Right lobe of liver (tissue), 6 donors: ENCODE results near the gene TMEM203. TPM values are rescaled to one million over a fixed set of nuclear protein-coding genes. Genes with fewer than 3 reads are reported as not detected.

Experiments
- ATAC-seq, 4 donors: fragments of 200-7000 bp; cut with Tn5 transposase; one replicate each; pipeline ENCODE4 v1.9.1; 2020; ENCODE audit warnings: mild to moderate bottlenecking in 4 of 4, moderate library complexity in 4 of 4
- DNase-seq, 3 donors: peaks; one replicate each; pipeline ENCODE4 v3.0.0-alpha.2; 2020
- H3K27ac ChIP-seq, 3 donors: fragments of 200-600 bp; one replicate each; pipeline ENCODE4 v1.8.0; 2022
- H3K27me3 ChIP-seq, 2 donors: fragments of 200-600 bp; one replicate each; pipeline ENCODE4 v1.8.0; 2022
- H3K36me3 ChIP-seq, 4 donors: fragments of 200-600 bp; sonication (generic) in 1 of 4; one replicate each; pipeline versions ENCODE4 v1.5.1 to v1.8.0; 2017 to 2022; ENCODE audit warnings: control low read depth in 1 of 4
- H3K4me1 ChIP-seq, 4 donors: fragments of 200-600 bp; sonication (generic) in 1 of 4; one replicate each; pipeline versions ENCODE4 v1.5.1 to v1.8.0; 2017 to 2022; ENCODE audit warnings: control low read depth in 1 of 4
- H3K4me3 ChIP-seq, 3 donors: fragments of 200-600 bp; one replicate each; pipeline ENCODE4 v1.8.0; 2022
- H3K9me3 ChIP-seq, 4 donors: fragments of 200-600 bp; sonication (generic) in 1 of 4; one replicate each; pipeline versions ENCODE4 v1.5.1 to v1.8.0; 2017 to 2022; ENCODE audit warnings: control low read depth in 1 of 4
- CTCF ChIP-seq, 4 donors: fragments of 200-600 bp in 3 of 4; fragments of 450-650 bp in 1 of 4; IDR thresholded peaks; one replicate each; pipeline versions ENCODE4 v1.5.1 to v1.8.0; 2016 to 2022; ENCODE audit warnings: antibody characterized with exemption in 4 of 4, mild to moderate bottlenecking in 2 of 4
- POLR2A ChIP-seq: fragments of 450-650 bp; IDR thresholded peaks from one replicate; pipeline ENCODE4 v1.6.1; 2017; ENCODE audit warnings: antibody characterized with exemption, mild to moderate bottlenecking
- WGBS: methylation state at CpG from one replicate; pipeline ENCODE4 v1.1.6; 2018; ENCODE audit warnings: low coverage, low lambda C conversion rate; ENCODE audit not compliant: insufficient coverage; ENCODE audit errors: missing lambda C conversion rate; 5-methylcytosine and 5-hydroxymethylcytosine counted together
- intact Hi-C, 2 donors: fragments of 100-400 bp; cut with DNase I; formaldehyde crosslinking; loops; one replicate each; pipeline versions ENCODE4 v1.11.2 to v1.14.1; 2022
- total RNA-seq, 6 experiments: library from RNA; depleted of rRNA in 2 of 6; stranded (reverse); fragments of >200 nt in 2 of 6; fragmentation: NEBNext Ultra II Directional in 3 of 6; extraction: Animal tissue kit (Norgen Biotek cat#: 25700) in 3 of 6; gene quantifications; one replicate each; pipeline versions ENCODE4 v1.1.0 to v1.2.4, GENCODE V29; 2016 to 2023
- donor health status: DM: no; HTN: yes; CAD: no.
- donor health status: DM: no; HTN: no; CAD: no.
- donor health status: DM: no; HTN: no; CAD: no.
- donor health status: DM: no; HTN: yes; CAD: no.
- donor health status: DM: no; HTN: yes; CAD: no.

TMEM203 gene
- total RNA-seq, 6 experiments from 2014 or later: 17.7 to 28.0 (median 23.9) TPM

- intact Hi-C loops: no loop called here
- Histone ChIP-seq H3K27me3 (no peaks in the 10 kb centered on the region), H3K4me3 (peak within 1 kb of the TSS; percentile 76 to 87 (median 85)), H3K4me1 (peaks cover 0 to 17% (median 5%) of the 10 kb centered on the region in 4 donors), H3K27ac (peak within 1 kb of the TSS; percentile 54 to 72 (median 65)), H3K9me3 (no peaks in the 10 kb centered on the region), H3K36me3 (no peaks in the 10 kb centered on the region)
- DNase-seq: no peak
- ATAC-seq: peak; percentile 1 to 7 (median 3)
- 7% methylated on average over 15 of the region's 88 CpGs for WGBS
- no peak for TF ChIP-seq POLR2A
- no peak for TF ChIP-seq CTCF (IDR thresholded peaks at IDR 0.05)
These were observed 17.0 kb upstream of the TMEM203 start, which contains the start of gene RNF208 for GRCh38 chr9:137222190-137223077. RNF208 (minus strand) TSS chr9:137222240; CDS start chr9:137221212, 1,028 bp downstream.

- no peaks in the 10 kb centered on the region for H3K36me3 ChIP-seq
- DNase-seq (peak; percentile 69 to 85 (median 83)), ATAC-seq (peak; percentile 10 to 58 (median 44))
- no peaks in the 10 kb centered on the region for H3K9me3 ChIP-seq
- no CpG with 5 or more reads among the region's 61 CpGs for WGBS
- H3K4me3 ChIP-seq: peak overlapping the region in 2 of 3 donors; percentile 26 to 76
- intact Hi-C loops: no loop called here
- peaks cover 0 to 17% (median 5%) of the 10 kb centered on the region in 4 donors for H3K4me1 ChIP-seq
- peak overlapping the region in 1 of 3 donors; percentile 32 for H3K27ac ChIP-seq
- TF ChIP-seq POLR2A: no peak
- TF ChIP-seq CTCF (IDR thresholded peaks at IDR 0.05): no peak
- no peaks in the 10 kb centered on the region for H3K27me3 ChIP-seq
These were observed 16.2 kb upstream of the TMEM203 start for GRCh38 chr9:137221506-137222111.

- intact Hi-C loops: no loop called here
- Histone ChIP-seq H3K9me3 (no peaks in the 10 kb centered on the region), H3K4me3 (peak overlapping the region in 1 of 3 donors; percentile 76), H3K27me3 (no peaks in the 10 kb centered on the region), H3K27ac (peak overlapping the region in 1 of 3 donors; percentile 32), H3K4me1 (peaks cover 0 to 17% (median 5%) of the 10 kb centered on the region in 4 donors), H3K36me3 (no peaks in the 10 kb centered on the region)
- WGBS: no CpG with 5 or more reads among the region's 14 CpGs
- DNase-seq: no peak
- no peak for ATAC-seq
- TF ChIP-seq CTCF (IDR thresholded peaks at IDR 0.05) (no peak), POLR2A (no peak)
These were observed 15.7 kb upstream of the TMEM203 start for GRCh38 chr9:137221095-137221505.

GRCh38 chr9:137220317-137221094 lies 15.1 kb upstream of the TMEM203 start:
- no peaks in the 10 kb centered on the region for H3K36me3 ChIP-seq
- H3K27ac ChIP-seq: no peak overlapping the region
- no peaks in the 10 kb centered on the region for H3K9me3 ChIP-seq
- peaks cover 0 to 17% (median 5%) of the 10 kb centered on the region in 4 donors for H3K4me1 ChIP-seq
- H3K27me3 ChIP-seq: no peaks in the 10 kb centered on the region
- DNase-seq (no peak), ATAC-seq (no peak)
- intact Hi-C loops: no loop called here
- TF ChIP-seq CTCF (IDR thresholded peaks at IDR 0.05): no peak
- no peak for TF ChIP-seq POLR2A
- H3K4me3 ChIP-seq: no peak overlapping the region
- 90% methylated on average over 26 of the region's 52 CpGs for WGBS
